ENCODE data around the gene PLA2G15. TPM values are rescaled to one million over a fixed set of nuclear protein-coding genes. Genes with fewer than 3 reads are reported as not detected.

Gene PLA2G15, protein sequence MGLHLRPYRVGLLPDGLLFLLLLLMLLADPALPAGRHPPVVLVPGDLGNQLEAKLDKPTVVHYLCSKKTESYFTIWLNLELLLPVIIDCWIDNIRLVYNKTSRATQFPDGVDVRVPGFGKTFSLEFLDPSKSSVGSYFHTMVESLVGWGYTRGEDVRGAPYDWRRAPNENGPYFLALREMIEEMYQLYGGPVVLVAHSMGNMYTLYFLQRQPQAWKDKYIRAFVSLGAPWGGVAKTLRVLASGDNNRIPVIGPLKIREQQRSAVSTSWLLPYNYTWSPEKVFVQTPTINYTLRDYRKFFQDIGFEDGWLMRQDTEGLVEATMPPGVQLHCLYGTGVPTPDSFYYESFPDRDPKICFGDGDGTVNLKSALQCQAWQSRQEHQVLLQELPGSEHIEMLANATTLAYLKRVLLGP
- total RNA-seq (10.8 and 12.5 TPM in 2 replicates), polyA plus RNA-seq (6.1 and 9.6 TPM in 2 replicates), polyA minus RNA-seq (9.1 and 12.0 TPM in 2 replicates)
- 4.7 TPM for total RNA-seq (2013)

DNA sequence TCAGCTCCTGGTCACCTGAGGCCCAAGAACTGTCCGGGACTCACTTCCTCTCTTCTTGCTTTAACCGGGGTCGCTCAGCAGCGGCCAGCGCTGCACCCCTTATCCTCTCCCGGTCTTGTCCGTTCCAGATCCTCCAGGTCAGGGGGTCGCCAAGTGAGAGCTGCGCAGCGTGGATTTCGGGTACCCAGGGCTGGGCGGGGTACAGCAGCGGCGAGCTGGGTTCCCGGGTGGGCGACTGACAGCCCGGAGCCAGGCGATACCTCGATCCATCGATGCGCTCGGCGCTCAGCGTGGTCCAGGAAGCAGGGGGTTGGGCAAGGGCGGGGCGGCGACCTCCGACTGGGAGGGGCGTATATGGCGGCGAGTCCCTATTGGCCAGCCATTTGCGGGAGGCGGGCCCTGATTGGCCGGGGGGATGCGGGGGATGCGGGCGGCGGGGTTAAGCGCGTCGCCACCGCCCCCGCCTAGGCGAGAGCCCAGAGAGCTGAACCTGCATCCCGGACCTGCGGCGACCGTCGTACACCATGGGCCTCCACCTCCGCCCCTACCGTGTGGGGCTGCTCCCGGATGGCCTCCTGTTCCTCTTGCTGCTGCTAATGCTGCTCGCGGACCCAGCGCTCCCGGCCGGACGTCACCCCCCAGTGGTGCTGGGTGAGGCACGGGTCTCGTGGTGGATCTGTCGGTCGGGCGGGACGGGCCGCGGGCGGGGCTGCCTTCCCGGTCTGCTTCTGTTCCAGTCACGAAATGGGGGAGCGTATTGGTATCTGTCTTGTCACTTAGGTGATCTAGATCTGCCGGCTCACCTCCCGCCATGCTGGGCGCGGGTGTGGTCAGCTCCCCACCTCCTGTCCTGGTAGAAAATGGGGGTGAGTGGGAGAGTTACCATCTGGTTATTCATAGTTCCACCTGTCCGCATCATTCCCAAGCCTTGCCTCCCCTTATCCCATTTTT is at the start of gene PLA2G15:
Gene PLA2G15, plus strand, starts transcription at position 471 of the 951 bp plus-strand sequence. Its CDS starts 54 bp downstream, at position 525.
- Histone ChIP-seq H4K20me1 (ENCODE audit: control insufficient read depth, insufficient read depth, low read length, poor library complexity, severe bottlenecking) (peaks cover 9% of the 10 kb centered on the region), H3K79me2 (ENCODE audit: control insufficient read depth, insufficient read depth, low read length) (peaks cover 34% of the 10 kb centered on the region), H2AFZ (ENCODE audit: insufficient read depth, low read depth, low read length, poor library complexity, severe bottlenecking) (peak within 1 kb of the TSS; percentile 99), H3K4me1 (ENCODE audit: control insufficient read depth in 2 of 2, insufficient read depth in 2 of 2, low read length in 2 of 2) (peaks cover 25 to 33% of the 10 kb centered on the region in 2 donors), H3K9me3 (ENCODE audit: control extremely low read depth in 1 of 3, control insufficient read depth in 2 of 3, insufficient read depth in 1 of 3, low read length in 2 of 3) (no peaks in the 10 kb centered on the region), H3K36me3 (replicated peaks in 1 of 2; ENCODE audit: control extremely low read depth in 1 of 2, control insufficient read depth in 1 of 2, extremely low read depth in 1 of 2, insufficient read depth in 2 of 2, low read length in 1 of 2) (peaks cover 0 to 4% of the 10 kb centered on the region in 2 experiments), H3K27ac (ENCODE audit: low read length in 2 of 2) (peak within 1 kb of the TSS; percentile 12 to 28), H3K4me2 (replicated peaks; ENCODE audit: low read depth, low read length, poor library complexity, severe bottlenecking) (peak within 1 kb of the TSS; percentile 99), H3K9ac (ENCODE audit: low read length) (peak within 1 kb of the TSS; percentile 94), H3K27me3 (replicated peaks in 1 of 4; ENCODE audit: control extremely low read depth in 1 of 4, control insufficient read depth in 3 of 4, insufficient read depth in 4 of 4, low read length in 3 of 4) (no peaks in the 10 kb centered on the region), H3K4me3 (ENCODE audit: control extremely low read depth in 1 of 5, extremely low read depth in 1 of 5, insufficient read depth in 1 of 5, low read depth in 2 of 5, low read length in 4 of 5) (peak within 1 kb of the TSS; percentile 78 to 97 (median 96))
- TF ChIP-seq, protein P1, sequence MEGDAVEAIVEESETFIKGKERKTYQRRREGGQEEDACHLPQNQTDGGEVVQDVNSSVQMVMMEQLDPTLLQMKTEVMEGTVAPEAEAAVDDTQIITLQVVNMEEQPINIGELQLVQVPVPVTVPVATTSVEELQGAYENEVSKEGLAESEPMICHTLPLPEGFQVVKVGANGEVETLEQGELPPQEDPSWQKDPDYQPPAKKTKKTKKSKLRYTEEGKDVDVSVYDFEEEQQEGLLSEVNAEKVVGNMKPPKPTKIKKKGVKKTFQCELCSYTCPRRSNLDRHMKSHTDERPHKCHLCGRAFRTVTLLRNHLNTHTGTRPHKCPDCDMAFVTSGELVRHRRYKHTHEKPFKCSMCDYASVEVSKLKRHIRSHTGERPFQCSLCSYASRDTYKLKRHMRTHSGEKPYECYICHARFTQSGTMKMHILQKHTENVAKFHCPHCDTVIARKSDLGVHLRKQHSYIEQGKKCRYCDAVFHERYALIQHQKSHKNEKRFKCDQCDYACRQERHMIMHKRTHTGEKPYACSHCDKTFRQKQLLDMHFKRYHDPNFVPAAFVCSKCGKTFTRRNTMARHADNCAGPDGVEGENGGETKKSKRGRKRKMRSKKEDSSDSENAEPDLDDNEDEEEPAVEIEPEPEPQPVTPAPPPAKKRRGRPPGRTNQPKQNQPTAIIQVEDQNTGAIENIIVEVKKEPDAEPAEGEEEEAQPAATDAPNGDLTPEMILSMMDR (IDR thresholded peaks at IDR 0.05) = no peak
- TF ChIP-seq EZH2 (IDR thresholded peaks at IDR 0.05; ENCODE audit: borderline replicate concordance, insufficient read depth, low read depth, low read length, poor library complexity, severe bottlenecking) = no peak
- peak within 1 kb of the TSS; percentile 97 for H3K4me3 Mint-ChIP-seq
- no peaks in the 10 kb centered on the region for H3K9me3 Mint-ChIP-seq (ENCODE audit: insufficient read depth)
- H3K4me1 Mint-ChIP-seq = peaks cover 32% of the 10 kb centered on the region
- WGBS (ENCODE audit: insufficient coverage) = under 1% methylated on average over 72 of the region's 75 CpGs
- no peaks in the 10 kb centered on the region for H3K27me3 Mint-ChIP-seq
- peak; percentile 97 for DNase-seq
- ChIA-PET CTCF (interaction anchor here (0.7 to 9.1 kb wide), 6 partner anchors 8 to 275 kb away, joined by 3 to 109 read pairs (median 8); no protein-coding TSS in a partner anchor), POLR2A (interaction anchor here (0.6 to 1.2 kb wide), 3 partner anchors 17 to 160 kb away, joined by 3 to 6 read pairs (median 3); partner anchors contain the start of genes PRMT7 and SLC7A6OS)
- ATAC-seq (ENCODE audit: low read depth) = peak; percentile 98
- intact Hi-C loops (cut with micrococcal nuclease) = loop anchor here (1.0 to 5.0 kb wide), 4 partner anchors 8 to 65 kb away; partner anchors contain the start of genes SLC7A6 and SLC7A6OS
- peak within 1 kb of the TSS; percentile 50 for H3K27ac Mint-ChIP-seq

All from B cell (primary cell).